ENCODE measurements around the gene FSHB.

The FSHB gene

GRCh38 chr11:30270671-30271070 is 39.9 kb downstream of the FSHB start:
- DNase-seq: no peak

GRCh38 chr11:30277176-30277575 is 46.4 kb downstream of the FSHB start:
- DNase-seq: no peak

GRCh38 chr11:30279796-30280195 is 49.0 kb downstream of the FSHB start:
- DNase-seq: no peak

- no peak for DNase-seq
These were observed 50.9 kb downstream of the FSHB start for GRCh38 chr11:30281476-30282288.

GRCh38 chr11:30282289-30282631 is 51.4 kb downstream of the FSHB start:
- DNase-seq: no peak
